Measurements from ENCODE around the gene DNAH14. TPM values are rescaled to one million over a fixed set of nuclear protein-coding genes. Genes with fewer than 3 reads are reported as not detected.
"Not testable (repeated sequence)": the region's sequence is repeated elsewhere in the genome, so short reads cannot be mapped to it uniquely, and the experiment has no call there.

The DNAH14 gene
- polyA plus RNA-seq, 3 donors, result 0.80 to 3.6 (median 1.8) TPM

GRCh38 chr1:225210180-225210579 lies 280.7 kb downstream of the DNAH14 start:
- 77 to 88% (median 83%) methylated on average over 3 of the region's 3 CpGs for WGBS, 3 donors
- not testable (repeated sequence) for H3K27ac ChIP-seq (ENCODE audit: low read depth, low read length)

GRCh38 chr1:225211694-225212442 lies 282.4 kb downstream of the DNAH14 start:
- H3K27ac ChIP-seq (ENCODE audit: low read depth, low read length), result not testable (repeated sequence)
- 92 to 95% (median 95%) methylated on average over 5 of the region's 5 CpGs for WGBS, 3 donors

- 89 to 100% (median 95%) methylated on average over 1 of the region's 1 CpG for whole genome bisulfite sequencing, 3 donors
- no peak overlapping the region for H3K27ac ChIP-seq (ENCODE audit: low read depth, low read length)
These were observed 294.8 kb downstream of the DNAH14 start for GRCh38 chr1:225224287-225224686.

- 86 to 100% (median 96%) methylated on average over 2 of the region's 2 CpGs for WGBS, 3 donors
- no peak overlapping the region for H3K27ac ChIP-seq (ENCODE audit: low read depth, low read length)
These were observed 296.2 kb downstream of the DNAH14 start for GRCh38 chr1:225225681-225226080.

- H3K27ac ChIP-seq (ENCODE audit: low read depth, low read length), result no peak overlapping the region
- WGBS, 3 donors, result 37 to 88% (median 76%) methylated on average over 8 of the region's 8 CpGs
These were observed 299.4 kb downstream of the DNAH14 start for GRCh38 chr1:225228871-225229303.

- H3K27ac ChIP-seq (ENCODE audit: low read depth, low read length), result not testable (repeated sequence)
These were observed 300.0 kb downstream of the DNAH14 start for GRCh38 chr1:225229429-225229828.

- H3K27ac ChIP-seq (ENCODE audit: low read depth, low read length), result no peak overlapping the region
- WGBS, 3 donors, result 62 to 89% (median 69%) methylated on average over 2 of the region's 2 CpGs
These were observed 301.0 kb downstream of the DNAH14 start for GRCh38 chr1:225230483-225230882.

- WGBS, 3 donors, result 66 to 95% (median 70%) methylated on average over 1 of the region's 1 CpG
- H3K27ac ChIP-seq (ENCODE audit: low read depth, low read length), result not testable (repeated sequence)
These were observed 303.5 kb downstream of the DNAH14 start for GRCh38 chr1:225232930-225233329.

- WGBS, 3 donors, result 88 to 94% (median 94%) methylated on average over 3 of the region's 3 CpGs
- H3K27ac ChIP-seq (ENCODE audit: low read depth, low read length), result no peak overlapping the region
These were observed 313.1 kb downstream of the DNAH14 start for GRCh38 chr1:225242611-225243010.

GRCh38 chr1:225250432-225250831 lies 321.0 kb downstream of the DNAH14 start:
- 42 to 72% (median 47%) methylated on average over 4 of the region's 4 CpGs for WGBS, 3 donors
- no peak overlapping the region for H3K27ac ChIP-seq (ENCODE audit: low read depth, low read length)

GRCh38 chr1:225253173-225253572 lies 323.7 kb downstream of the DNAH14 start:
- WGBS, 3 donors, result 79 to 93% (median 80%) methylated on average over 4 of the region's 4 CpGs
- H3K27ac ChIP-seq (ENCODE audit: low read depth, low read length), result no peak overlapping the region

- no peak overlapping the region for H3K27ac ChIP-seq (ENCODE audit: low read depth, low read length)
- 92 to 95% (median 93%) methylated on average over 3 of the region's 3 CpGs for WGBS, 3 donors
These were observed 324.3 kb downstream of the DNAH14 start for GRCh38 chr1:225253784-225254183.

- WGBS, 3 donors, result 79 to 91% (median 84%) methylated on average over 4 of the region's 4 CpGs
- no peak overlapping the region for H3K27ac ChIP-seq (ENCODE audit: low read depth, low read length)
These were observed 325.2 kb downstream of the DNAH14 start for GRCh38 chr1:225254676-225255075.

GRCh38 chr1:225257081-225257480 lies 327.6 kb downstream of the DNAH14 start:
- H3K27ac ChIP-seq (ENCODE audit: low read depth, low read length), result no peak overlapping the region
- 57 to 95% (median 93%) methylated on average over 2 of the region's 2 CpGs for WGBS, 3 donors

GRCh38 chr1:225258811-225259210 lies 329.3 kb downstream of the DNAH14 start:
- no peak overlapping the region for H3K27ac ChIP-seq (ENCODE audit: low read depth, low read length)

GRCh38 chr1:225259542-225259941 lies 330.1 kb downstream of the DNAH14 start:
- H3K27ac ChIP-seq (ENCODE audit: low read depth, low read length), result no peak overlapping the region
- WGBS, 3 donors, result 76 to 82% (median 77%) methylated on average over 1 of the region's 1 CpG

GRCh38 chr1:225260319-225260718 lies 330.8 kb downstream of the DNAH14 start:
- WGBS, 3 donors, result 69 to 95% (median 75%) methylated on average over 1 of the region's 1 CpG
- no peak overlapping the region for H3K27ac ChIP-seq (ENCODE audit: low read depth, low read length)

GRCh38 chr1:225277445-225277844 lies 348.0 kb downstream of the DNAH14 start:
- 95 to 98% (median 95%) methylated on average over 3 of the region's 3 CpGs for WGBS, 3 donors

GRCh38 chr1:225280563-225280962 lies 351.1 kb downstream of the DNAH14 start:
- no peak overlapping the region for H3K27ac ChIP-seq (ENCODE audit: low read depth, low read length)

More at GRCh38 chr1:225277445-225277844, 348.0 kb downstream of the DNAH14 start:
- no peak overlapping the region for H3K27ac ChIP-seq (ENCODE audit: low read depth, low read length)

GRCh38 chr1:225290244-225290643 lies 360.8 kb downstream of the DNAH14 start:
- WGBS, 3 donors, result 50 to 84% (median 81%) methylated on average over 1 of the region's 1 CpG

More at GRCh38 chr1:225290244-225290643, 360.8 kb downstream of the DNAH14 start:
- H3K27ac ChIP-seq (ENCODE audit: low read depth, low read length), result no peak overlapping the region

Data from adipose tissue (tissue), 3 donors.